Measurements from ENCODE around the gene ZNF836.
"Not testable (repeated sequence)": the region's sequence is repeated elsewhere in the genome, so short reads cannot be mapped to it uniquely, and the experiment has no call there.

DNA sequence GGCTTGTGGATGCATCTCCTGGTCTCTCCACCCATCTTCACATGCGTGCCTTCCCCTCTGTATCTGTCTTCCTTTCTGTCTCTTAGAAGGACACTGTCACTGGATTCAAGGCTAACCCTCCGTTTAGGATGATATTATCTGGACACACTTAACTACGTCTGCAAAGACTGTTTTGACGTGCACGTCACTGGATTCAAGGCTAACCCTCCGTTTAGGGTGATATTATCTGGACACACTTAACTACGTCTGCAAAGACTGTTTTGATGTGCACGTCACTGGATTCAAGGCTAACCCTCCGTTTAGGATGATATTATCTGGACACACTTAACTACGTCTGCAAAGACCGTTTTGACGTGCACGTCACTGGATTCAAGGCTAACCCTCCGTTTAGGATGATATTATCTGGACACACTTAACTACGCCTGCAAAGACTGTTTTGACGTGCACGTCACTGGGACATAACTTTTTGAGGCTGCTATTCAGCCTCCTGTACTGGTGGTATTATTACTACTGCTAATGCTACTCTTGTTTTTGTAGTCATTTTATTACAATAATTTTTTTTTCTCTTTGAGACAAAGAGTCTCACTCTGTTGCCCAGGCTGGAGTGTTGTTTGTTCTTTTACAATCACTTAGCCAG lies 29.5 kb upstream of the ZNF836 start:
- not testable (repeated sequence) for TF ChIP-seq CTCF (conservative IDR thresholded peaks at IDR 0.05 in 1 of 2, IDR thresholded peaks at IDR 0.05 in 1 of 2; ENCODE audit: extremely low read depth in 1 of 2, insufficient read depth in 1 of 2, low read depth in 1 of 2, low read length in 2 of 2); EZH2 (IDR thresholded peaks at IDR 0.05; ENCODE audit: borderline replicate concordance, low read length)

Measured in mammary epithelial cell (primary cell).